LoVo (cell line): Measurements from ENCODE around the gene KAT8.

Experiments
- DNase-seq: peaks from one replicate; pipeline ENCODE4 v3.0.0-alpha.2; 2016; ENCODE audit warnings: low spot score

Gene KAT8

GRCh38 chr16:31108035-31108793 lies 9.2 kb upstream of the KAT8 start, which contains the start of gene BCKDK:
BCKDK (plus strand) TSS chr16:31108386; CDS start chr16:31109224, 838 bp downstream.
- DNase-seq: peak; percentile 70

- DNase-seq: no peak
These were observed 8.5 kb upstream of the KAT8 start for GRCh38 chr16:31108794-31109558.

GRCh38 chr16:31109622-31110021 lies 7.8 kb upstream of the KAT8 start:
- DNase-seq: no peak

- no peak for DNase-seq
These were observed 7.1 kb upstream of the KAT8 start for GRCh38 chr16:31110106-31111034.

- no peak for DNase-seq
These were observed 5.5 kb upstream of the KAT8 start for GRCh38 chr16:31111881-31112466.

GRCh38 chr16:31112711-31113110 lies 4.8 kb upstream of the KAT8 start:
- DNase-seq: no peak

- no peak for DNase-seq
These were observed 4.0 kb upstream of the KAT8 start for GRCh38 chr16:31113121-31114120.

- no peak for DNase-seq
These were observed 3.0 kb upstream of the KAT8 start for GRCh38 chr16:31114468-31114867.

GRCh38 chr16:31118223-31119155 lies 1.0 kb downstream of the KAT8 start:
- DNase-seq: no peak

GRCh38 chr16:31120129-31120528 lies 2.7 kb downstream of the KAT8 start:
- DNase-seq: no peak

- no peak for DNase-seq
These were observed 8.4 kb downstream of the KAT8 start for GRCh38 chr16:31125844-31126243.

- DNase-seq: no peak
These were observed 9.7 kb downstream of the KAT8 start for GRCh38 chr16:31127182-31127581.

- DNase-seq: no peak
These were observed 11.5 kb downstream of the KAT8 start for GRCh38 chr16:31128711-31129567.

- DNase-seq: no peak
These were observed 12.3 kb downstream of the KAT8 start for GRCh38 chr16:31129568-31130335.

GRCh38 chr16:31130336-31130891 lies 12.9 kb downstream of the KAT8 start:
- DNase-seq: no peak

GRCh38 chr16:31130899-31131298 lies 13.4 kb downstream of the KAT8 start:
- DNase-seq: peak; percentile 35

- DNase-seq: no peak
These were observed 14.0 kb downstream of the KAT8 start for GRCh38 chr16:31131416-31131815.
